ENCODE results near the gene AFF3.

DNA sequence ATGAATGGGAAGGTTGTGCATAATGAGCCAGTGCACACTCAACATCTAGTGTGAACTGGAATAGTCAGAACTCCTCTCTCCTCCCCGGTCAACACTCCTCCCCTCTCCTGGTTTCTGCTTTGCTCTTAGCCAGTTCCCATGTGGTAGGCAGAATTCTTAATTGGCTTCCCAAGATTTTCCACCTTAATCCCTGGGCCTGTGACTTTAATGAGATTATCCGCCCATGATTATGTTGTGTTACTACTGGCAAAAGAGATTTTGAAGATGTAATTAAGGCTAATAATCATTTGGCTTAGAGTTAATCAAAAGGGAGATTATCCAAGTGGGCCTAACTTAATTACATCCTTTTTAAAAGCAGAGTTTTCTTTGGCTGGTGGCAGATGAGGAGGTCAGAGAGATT lies 618.3 kb downstream of the AFF3 start:
- TF ChIP-seq CTCF (IDR thresholded peaks at IDR 0.05; ENCODE audit: control extremely low read depth in 1 of 3, insufficient read depth in 1 of 3, low read depth in 1 of 3, low read length in 3 of 3) (no peak), EZH2 (IDR thresholded peaks at IDR 0.05; ENCODE audit: low read depth, low read length, severe bottlenecking) (no peak), CHD2 (IDR thresholded peaks at IDR 0.05; ENCODE audit: low read length) (no peak), POLR2AphosphoS5 (IDR thresholded peaks at IDR 0.05; ENCODE audit: low read depth, low read length) (no peak)
